SK-N-SH treated with all-trans-retinoic acid at 6 μM for 48 hours (cell line): ENCODE data around the gene COL16A1.

ENCODE experiments used
- ARNTL ChIP-seq: fragments of 450-650 bp; formaldehyde crosslinking; IDR thresholded peaks from 2 replicates; pipeline ENCODE4 v1.5.0; 2020; ENCODE audit warnings: low read depth, mild to moderate bottlenecking, moderate library complexity, borderline replicate concordance
- PPARA ChIP-seq: fragments of 250-450 bp; sonication (Bioruptor Pico); IDR thresholded peaks from 2 replicates; pipeline ENCODE4 v1.5.0; 2020; ENCODE audit warnings: mild to moderate bottlenecking, borderline replicate concordance
- RARB ChIP-seq: fragments of 250-450 bp; sonication (Bioruptor Pico); IDR thresholded peaks from 2 replicates; pipeline ENCODE4 v1.8.0; 2021; ENCODE audit warnings: mild to moderate bottlenecking, moderate library complexity
- SNAI2 ChIP-seq: fragments of 250-450 bp; sonication (Bioruptor Pico); IDR thresholded peaks from 2 replicates; pipeline ENCODE4 v1.5.0; 2020; ENCODE audit warnings: mild to moderate bottlenecking, moderate library complexity
- TCF4 ChIP-seq: fragments of 250-450 bp; sonication (Bioruptor Pico); IDR thresholded peaks from 2 replicates; pipeline ENCODE4 v1.8.0; 2021; ENCODE audit warnings: mild to moderate bottlenecking, moderate library complexity, borderline replicate concordance
- TOX ChIP-seq: fragments of 250-450 bp; sonication (Bioruptor Pico); IDR thresholded peaks from 2 replicates; pipeline ENCODE4 v1.8.0; 2021; ENCODE audit warnings: mild to moderate bottlenecking, moderate library complexity, borderline replicate concordance
- ZFP3 ChIP-seq: fragments of 250-450 bp; sonication (Bioruptor Pico); IDR thresholded peaks from 2 replicates; pipeline ENCODE4 v1.5.0; 2020; ENCODE audit warnings: mild to moderate bottlenecking, moderate library complexity
- ZFP30 ChIP-seq: fragments of 450-650 bp; formaldehyde crosslinking; IDR thresholded peaks from 2 replicates; pipeline ENCODE4 v1.5.0; 2022; ENCODE audit warnings: mild to moderate bottlenecking, moderate library complexity
- ZNF70 ChIP-seq: fragments of 450-650 bp; formaldehyde crosslinking; IDR thresholded peaks from 2 replicates; pipeline ENCODE4 v1.5.0; 2020; ENCODE audit warnings: mild to moderate bottlenecking, moderate library complexity
- ZNF8 ChIP-seq: fragments of 450-650 bp; formaldehyde crosslinking; IDR thresholded peaks from 2 replicates; pipeline ENCODE4 v1.5.0; 2020; ENCODE audit warnings: mild to moderate bottlenecking, moderate library complexity
- TF ChIP-seq, protein P1 (sequence below): fragments of 250-450 bp; sonication (Bioruptor Pico); IDR thresholded peaks from 2 replicates; pipeline ENCODE4 v1.8.0; 2020; ENCODE audit warnings: mild to moderate bottlenecking, moderate library complexity, borderline replicate concordance
- TF ChIP-seq, protein P2 (sequence below): fragments of 250-450 bp; sonication (Bioruptor Pico); IDR thresholded peaks from 2 replicates; pipeline ENCODE4 v1.5.1; 2020; ENCODE audit warnings: low read depth, mild to moderate bottlenecking, moderate library complexity
- TF ChIP-seq, protein P3 (sequence below): fragments of 250-450 bp; sonication (Bioruptor Pico); IDR thresholded peaks from 2 replicates; pipeline ENCODE4 v1.5.1; 2021; ENCODE audit warnings: mild to moderate bottlenecking, moderate library complexity

DNA sequence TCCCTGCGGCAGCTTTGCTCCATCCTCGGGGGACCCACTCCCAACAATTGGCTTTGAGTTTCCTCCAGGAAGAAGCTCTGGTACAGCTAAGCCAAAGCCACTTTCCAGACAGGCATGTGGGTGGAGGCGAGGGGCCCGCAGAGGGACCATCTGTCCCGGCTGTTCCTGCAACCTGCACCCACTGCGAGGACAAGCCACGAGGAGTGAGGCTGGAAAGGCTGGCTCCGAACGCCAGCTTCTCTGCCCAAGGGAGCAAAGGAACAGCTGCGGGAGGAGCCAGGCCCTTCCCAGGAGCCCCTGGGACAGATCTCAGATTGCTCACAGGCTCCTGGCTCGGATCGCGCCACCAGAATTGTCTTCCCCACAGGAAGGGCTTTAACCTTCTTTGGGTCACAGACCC, 30.8 kb downstream of the COL16A1 start:
- TF ChIP-seq, protein P1, sequence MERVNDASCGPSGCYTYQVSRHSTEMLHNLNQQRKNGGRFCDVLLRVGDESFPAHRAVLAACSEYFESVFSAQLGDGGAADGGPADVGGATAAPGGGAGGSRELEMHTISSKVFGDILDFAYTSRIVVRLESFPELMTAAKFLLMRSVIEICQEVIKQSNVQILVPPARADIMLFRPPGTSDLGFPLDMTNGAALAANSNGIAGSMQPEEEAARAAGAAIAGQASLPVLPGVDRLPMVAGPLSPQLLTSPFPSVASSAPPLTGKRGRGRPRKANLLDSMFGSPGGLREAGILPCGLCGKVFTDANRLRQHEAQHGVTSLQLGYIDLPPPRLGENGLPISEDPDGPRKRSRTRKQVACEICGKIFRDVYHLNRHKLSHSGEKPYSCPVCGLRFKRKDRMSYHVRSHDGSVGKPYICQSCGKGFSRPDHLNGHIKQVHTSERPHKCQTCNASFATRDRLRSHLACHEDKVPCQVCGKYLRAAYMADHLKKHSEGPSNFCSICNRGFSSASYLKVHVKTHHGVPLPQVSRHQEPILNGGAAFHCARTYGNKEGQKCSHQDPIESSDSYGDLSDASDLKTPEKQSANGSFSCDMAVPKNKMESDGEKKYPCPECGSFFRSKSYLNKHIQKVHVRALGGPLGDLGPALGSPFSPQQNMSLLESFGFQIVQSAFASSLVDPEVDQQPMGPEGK = no peak
- no peak for TF ChIP-seq RARB (CRISPR knock-in tag)
- TF ChIP-seq PPARA = no peak
- TF ChIP-seq ZNF70 (CRISPR knock-in tag) = no peak
- no peak for TF ChIP-seq ZFP3 (CRISPR knock-in tag)
- TF ChIP-seq TOX (CRISPR knock-in tag) = no peak
- no peak for TF ChIP-seq ARNTL (CRISPR knock-in tag)
- TF ChIP-seq ZFP30 (CRISPR knock-in tag) = no peak
- TF ChIP-seq, protein P2, sequence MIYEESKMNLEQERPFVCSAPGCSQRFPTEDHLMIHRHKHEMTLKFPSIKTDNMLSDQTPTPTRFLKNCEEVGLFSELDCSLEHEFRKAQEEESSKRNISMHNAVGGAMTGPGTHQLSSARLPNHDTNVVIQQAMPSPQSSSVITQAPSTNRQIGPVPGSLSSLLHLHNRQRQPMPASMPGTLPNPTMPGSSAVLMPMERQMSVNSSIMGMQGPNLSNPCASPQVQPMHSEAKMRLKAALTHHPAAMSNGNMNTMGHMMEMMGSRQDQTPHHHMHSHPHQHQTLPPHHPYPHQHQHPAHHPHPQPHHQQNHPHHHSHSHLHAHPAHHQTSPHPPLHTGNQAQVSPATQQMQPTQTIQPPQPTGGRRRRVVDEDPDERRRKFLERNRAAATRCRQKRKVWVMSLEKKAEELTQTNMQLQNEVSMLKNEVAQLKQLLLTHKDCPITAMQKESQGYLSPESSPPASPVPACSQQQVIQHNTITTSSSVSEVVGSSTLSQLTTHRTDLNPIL (CRISPR knock-in tag) = no peak
- no peak for TF ChIP-seq SNAI2 (CRISPR knock-in tag)
- no peak for TF ChIP-seq TCF4 (CRISPR knock-in tag)
- no peak for TF ChIP-seq ZNF8 (CRISPR knock-in tag)
- TF ChIP-seq, protein P3, sequence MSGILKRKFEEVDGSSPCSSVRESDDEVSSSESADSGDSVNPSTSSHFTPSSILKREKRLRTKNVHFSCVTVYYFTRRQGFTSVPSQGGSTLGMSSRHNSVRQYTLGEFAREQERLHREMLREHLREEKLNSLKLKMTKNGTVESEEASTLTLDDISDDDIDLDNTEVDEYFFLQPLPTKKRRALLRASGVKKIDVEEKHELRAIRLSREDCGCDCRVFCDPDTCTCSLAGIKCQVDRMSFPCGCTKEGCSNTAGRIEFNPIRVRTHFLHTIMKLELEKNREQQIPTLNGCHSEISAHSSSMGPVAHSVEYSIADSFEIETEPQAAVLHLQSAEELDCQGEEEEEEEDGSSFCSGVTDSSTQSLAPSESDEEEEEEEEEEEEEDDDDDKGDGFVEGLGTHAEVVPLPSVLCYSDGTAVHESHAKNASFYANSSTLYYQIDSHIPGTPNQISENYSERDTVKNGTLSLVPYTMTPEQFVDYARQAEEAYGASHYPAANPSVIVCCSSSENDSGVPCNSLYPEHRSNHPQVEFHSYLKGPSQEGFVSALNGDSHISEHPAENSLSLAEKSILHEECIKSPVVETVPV (CRISPR knock-in tag) = no peak
